GM21526 (cell line): Measurements from ENCODE around the gene EIF5.

Experiments
- ATAC-seq: cut with Tn5 transposase; IDR thresholded peaks from one replicate; pipeline ENCODE4 v1.9.1; 2021; ENCODE audit warnings: moderate library complexity; ENCODE audit not compliant: unreplicated experiment, low FRiP score

The EIF5 gene

DNA sequence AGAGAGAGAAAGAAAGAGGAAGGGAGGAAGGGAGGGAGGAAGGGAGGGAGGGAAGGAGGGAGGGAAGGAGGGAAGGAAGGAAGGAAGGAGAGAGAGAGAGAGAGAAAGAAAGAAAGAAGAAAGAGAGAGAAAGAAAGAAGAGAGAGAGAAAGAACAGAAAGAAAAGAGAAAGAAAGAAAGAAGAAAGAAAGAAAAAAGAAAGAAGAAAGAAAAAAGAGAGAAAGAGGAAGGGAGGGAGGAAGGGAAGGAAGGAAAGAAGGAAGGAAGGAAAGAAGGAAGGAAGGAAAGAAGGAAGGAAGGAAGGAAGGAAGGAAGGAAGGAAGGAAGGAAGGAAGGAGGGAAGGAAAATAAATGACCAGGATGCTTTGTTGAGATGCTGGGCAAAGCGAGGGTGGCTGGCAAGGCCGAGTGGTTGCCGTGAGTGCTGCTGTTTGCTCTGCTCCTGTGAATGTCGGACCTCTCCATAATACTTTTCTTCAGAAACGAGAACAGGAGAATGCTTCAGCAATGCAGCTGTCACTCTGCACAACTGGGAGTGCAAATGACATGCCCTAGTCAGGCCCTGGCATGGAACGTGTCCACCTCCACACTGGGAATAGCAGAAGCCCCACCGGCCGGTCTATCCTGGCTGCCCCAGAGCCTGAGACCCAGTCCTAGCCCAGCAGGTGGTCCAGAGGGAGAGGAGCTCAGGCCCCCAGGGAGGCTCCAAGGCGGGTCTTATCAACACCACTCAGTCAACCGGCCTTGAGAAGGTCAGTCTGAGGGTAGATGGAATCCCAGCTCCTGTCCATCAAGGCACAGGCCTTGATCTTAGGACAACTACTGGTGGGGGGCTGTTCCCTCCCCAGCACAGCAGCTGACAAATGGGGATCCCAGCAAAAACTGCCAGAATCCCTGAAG, 25.1 kb upstream of the EIF5 start:
- no peak for ATAC-seq

- ATAC-seq: no peak
Measured at GRCh38 chr14:103310576-103311095, 23.4 kb upstream of the EIF5 start.

DNA sequence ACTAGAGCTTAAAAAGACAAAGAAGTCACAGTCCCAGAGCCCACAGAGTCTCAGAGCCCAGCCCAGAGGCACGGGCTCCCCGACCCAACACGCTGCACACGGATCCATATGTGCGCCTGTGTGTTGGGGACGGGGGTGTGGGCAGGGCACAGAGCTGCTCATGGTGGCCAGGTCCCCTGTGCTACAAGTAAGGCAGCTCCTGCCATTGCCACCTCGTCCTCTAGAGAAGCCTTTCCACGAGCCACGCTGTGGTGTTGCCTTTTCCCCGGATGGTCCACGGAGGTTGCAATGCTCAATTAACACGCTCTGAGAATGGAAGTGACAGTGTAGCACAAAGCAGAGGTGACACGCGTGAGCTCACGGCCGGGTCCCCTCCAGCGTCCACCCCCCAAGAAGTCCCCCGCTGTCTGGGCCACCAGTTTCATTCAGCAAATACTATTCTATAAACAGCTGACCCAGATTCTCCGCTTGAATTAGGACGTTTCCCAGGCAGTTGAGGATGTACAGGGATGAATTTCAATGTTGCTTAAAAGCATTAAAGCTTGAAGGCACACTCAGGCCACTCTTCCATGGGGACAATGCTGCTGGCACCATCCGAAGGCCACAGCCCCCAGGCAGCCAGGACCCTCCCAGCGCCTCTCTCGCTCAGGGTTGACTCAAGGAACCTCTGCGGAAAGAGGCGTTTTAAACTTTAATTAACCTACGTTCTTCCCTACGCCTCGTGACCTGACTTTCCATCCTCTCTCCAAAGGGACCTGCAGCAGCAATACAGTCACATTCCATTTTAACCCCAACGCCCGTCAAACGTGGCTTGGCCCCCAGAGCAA, 22.7 kb upstream of the EIF5 start:
- ATAC-seq: no peak

- ATAC-seq: no peak
Measured at GRCh38 chr14:103312006-103312635, 21.9 kb upstream of the EIF5 start.

- ATAC-seq: no peak
Measured at GRCh38 chr14:103313704-103314103, 20.3 kb upstream of the EIF5 start.

DNA sequence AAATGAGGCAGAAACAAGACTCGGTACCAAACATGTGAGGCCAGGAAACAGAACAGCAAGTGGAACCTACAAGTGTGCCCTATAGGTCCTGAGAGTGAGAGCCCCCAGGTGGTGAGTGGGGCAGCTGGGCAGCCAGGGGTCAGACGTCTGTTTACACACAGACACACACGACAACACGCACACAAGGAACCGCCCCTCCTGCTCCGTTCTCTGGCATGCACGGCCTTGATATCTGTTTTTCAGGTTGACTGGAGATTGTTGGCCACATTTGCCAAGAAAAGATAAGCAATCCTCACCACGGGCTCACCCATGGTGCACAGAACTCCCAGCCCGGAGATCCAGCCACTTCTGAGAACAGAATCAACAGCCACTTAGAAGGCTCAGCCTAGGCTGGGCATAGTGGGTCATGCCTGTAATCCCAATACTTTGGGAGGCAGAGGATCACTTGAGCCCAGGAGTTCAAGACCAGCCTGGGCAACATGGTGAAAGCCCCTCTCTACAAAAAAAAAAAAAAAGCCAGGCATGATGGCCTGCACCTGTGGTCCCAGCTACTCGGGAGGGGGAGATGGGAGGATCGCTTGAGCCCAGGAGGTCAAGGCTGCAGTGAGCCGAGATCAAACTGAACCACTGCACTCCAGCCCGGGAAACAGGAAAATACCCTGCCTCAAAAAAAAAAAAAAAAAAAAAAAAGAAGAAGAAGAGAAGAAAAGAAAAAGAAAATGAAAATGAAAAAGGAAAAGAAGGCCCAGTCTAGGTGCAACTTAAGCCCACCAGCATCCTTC, 19.4 kb upstream of the EIF5 start:
- no peak for ATAC-seq

- ATAC-seq: no peak
Measured at GRCh38 chr14:103315351-103315911, 18.6 kb upstream of the EIF5 start.

- ATAC-seq: no peak
Measured at GRCh38 chr14:103315941-103316340, 18.1 kb upstream of the EIF5 start.

DNA sequence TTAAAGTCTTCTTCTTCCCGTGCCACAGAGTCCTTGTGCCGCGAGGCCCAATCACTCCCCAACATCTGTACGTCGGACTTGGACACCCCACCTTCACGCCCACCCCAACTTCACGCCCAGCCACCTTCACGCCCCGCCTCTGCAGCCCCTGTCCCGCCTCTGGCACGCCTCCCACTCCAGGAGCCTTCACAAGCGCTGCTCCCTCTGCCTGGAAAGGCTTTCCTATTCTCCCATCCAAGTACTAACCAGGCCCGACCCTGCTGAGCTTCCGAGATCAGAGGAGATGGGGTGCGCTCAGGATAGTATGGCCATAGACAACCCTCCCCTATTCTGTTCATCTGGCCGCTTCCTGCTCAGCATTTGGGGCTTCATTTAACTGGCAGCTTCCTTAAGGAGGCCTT, 17.3 kb upstream of the EIF5 start:
- no peak for ATAC-seq

DNA sequence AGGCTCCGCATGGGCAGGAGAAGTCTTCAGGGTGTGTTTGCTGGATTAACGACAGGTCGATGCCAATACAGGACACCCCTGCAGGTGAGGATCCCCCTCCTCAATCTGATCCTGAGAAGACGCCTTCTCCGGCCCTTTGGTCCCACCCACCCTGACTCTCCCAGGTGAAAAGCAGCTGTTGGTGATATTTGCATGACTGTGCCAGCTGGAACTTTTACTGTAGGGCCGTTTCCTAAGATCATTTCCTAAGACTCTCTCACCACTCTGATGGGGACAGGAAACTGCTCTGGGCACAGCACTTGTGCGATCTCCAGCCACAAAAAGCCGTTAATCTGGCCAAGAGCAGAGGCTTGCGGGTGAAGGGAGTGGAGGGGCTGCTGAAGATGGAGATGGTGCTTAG, 16.8 kb upstream of the EIF5 start:
- ATAC-seq: no peak

DNA sequence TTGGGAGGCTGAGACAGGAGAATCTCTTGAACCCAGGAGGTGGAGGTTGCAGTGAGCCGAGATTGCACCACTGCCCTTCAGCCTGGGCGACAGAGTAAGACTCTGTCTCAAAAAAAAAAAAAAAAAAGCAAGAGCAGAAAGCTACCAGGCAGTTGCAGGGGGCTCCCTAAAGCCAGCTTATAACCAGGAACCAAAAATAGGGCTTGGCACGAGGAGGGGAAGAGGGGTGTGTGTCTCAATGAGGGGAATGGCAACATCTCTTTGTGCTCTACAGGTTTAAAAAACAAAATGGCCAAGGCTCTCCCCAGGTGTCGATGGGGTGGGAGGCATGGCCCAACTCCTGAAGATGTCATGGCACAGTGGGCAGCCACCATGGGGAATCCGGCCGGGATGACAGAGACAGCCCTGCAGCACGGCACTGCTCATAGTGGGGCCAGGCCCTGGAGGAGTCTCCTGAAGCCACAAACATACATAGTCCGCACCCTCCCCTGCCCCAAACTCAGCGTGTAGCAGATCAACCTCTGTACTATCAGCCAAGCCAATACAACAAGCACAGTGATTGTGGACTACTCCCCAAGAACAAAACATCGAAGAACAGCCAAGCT, 16.0 kb upstream of the EIF5 start:
- no peak for ATAC-seq

- no peak for ATAC-seq
Measured at GRCh38 chr14:103318750-103319419, 15.2 kb upstream of the EIF5 start.

- no peak for ATAC-seq
Measured at GRCh38 chr14:103319422-103319821, 14.6 kb upstream of the EIF5 start.

DNA sequence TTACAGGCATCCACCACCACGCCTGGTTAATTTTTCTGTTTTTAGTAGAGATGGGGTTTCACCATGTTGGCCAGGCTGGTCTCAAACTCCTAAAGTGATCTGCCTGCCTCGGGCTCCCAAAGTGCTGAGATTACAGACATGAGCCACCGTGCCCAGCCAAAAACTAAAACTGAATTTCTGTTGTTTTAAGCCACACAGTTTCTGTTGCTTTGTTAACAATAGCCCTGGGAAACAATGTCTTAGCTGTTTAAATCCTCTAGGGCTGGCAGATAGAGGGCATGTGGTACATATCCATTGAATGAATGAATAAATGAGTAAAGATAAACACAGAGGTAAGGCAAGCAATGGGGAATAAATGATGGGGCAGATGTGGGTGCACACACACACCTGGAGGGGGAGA, 8.0 kb upstream of the EIF5 start:
- no peak for ATAC-seq

DNA sequence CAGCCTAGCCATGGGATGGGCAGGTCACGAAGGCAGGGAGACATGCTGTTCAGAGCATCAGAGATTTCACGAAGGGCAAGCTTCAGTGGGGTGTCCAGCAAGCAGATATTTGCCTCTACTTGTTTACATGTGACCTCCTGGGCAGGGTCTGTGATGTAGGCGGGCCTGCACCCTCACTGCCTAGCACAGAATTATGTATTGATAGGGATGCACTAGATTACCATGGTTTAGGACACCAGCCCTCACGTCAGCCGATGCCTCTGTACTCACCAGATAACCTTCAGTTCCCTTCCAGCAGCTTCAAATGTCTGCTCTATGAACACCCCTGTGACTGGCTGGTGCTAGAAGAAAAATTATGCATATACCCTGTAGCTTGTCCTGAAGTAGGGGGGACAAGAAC, 5.1 kb upstream of the EIF5 start:
- no peak for ATAC-seq

- ATAC-seq: no peak
Measured at GRCh38 chr14:103329401-103330347, 4.4 kb upstream of the EIF5 start.

GRCh38 chr14:103330536-103330935, 3.5 kb upstream of the EIF5 start:
- ATAC-seq: no peak
